Smooth muscle cell (in vitro differentiated cells): ENCODE measurements around the gene COL24A1. TPM values are rescaled to one million over a fixed set of nuclear protein-coding genes. Genes with fewer than 3 reads are reported as not detected.

Experiments
- DNase-seq: peaks from one replicate; lab custom pipeline; 2025; ENCODE audit not compliant: unreplicated experiment; lab: John Stamatoyannopoulos, UW
- H2AFZ ChIP-seq: fragments of 200-600 bp; sonication (generic); 2 replicates; pipeline ENCODE4 v1.6.0; 2016; ENCODE audit warnings: antibody characterized with exemption, low read depth, mild to moderate bottlenecking
- H3F3A ChIP-seq: fragments of 200-600 bp; sonication (generic); 2 replicates; pipeline ENCODE4 v1.6.0; 2017; ENCODE audit warnings: antibody characterized with exemption, low read depth
- H3K27ac ChIP-seq: fragments of 200-600 bp; sonication (generic); 2 replicates; pipeline ENCODE4 v1.5.1; 2016; ENCODE audit warnings: low read depth, mild to moderate bottlenecking
- H3K27me3 ChIP-seq: fragments of 200-600 bp; sonication (generic); 2 replicates; pipeline ENCODE4 v1.6.1; 2016; ENCODE audit warnings: low read depth, mild to moderate bottlenecking
- H3K36me3 ChIP-seq: fragments of 200-600 bp; sonication (generic); 2 replicates; pipeline ENCODE4 v1.5.1; 2016; ENCODE audit warnings: low read depth
- H3K4me1 ChIP-seq: fragments of 200-600 bp; sonication (generic); 2 replicates; pipeline ENCODE4 v1.5.1; 2016; ENCODE audit warnings: low read depth
- H3K4me2 ChIP-seq: fragments of 200-600 bp; sonication (generic); 2 replicates; pipeline ENCODE4 v1.6.0; 2016; ENCODE audit warnings: mild to moderate bottlenecking
- H3K4me3 ChIP-seq: fragments of 200-600 bp; sonication (generic); 2 replicates; pipeline ENCODE4 v1.5.1; 2016; ENCODE audit warnings: mild to moderate bottlenecking
- H3K79me2 ChIP-seq: fragments of 200-600 bp; sonication (generic); 2 replicates; pipeline ENCODE4 v1.6.0; 2016; ENCODE audit warnings: low read depth, mild to moderate bottlenecking
- H3K9ac ChIP-seq: fragments of 200-600 bp; sonication (generic); 2 replicates; pipeline ENCODE4 v1.6.0; 2016; ENCODE audit warnings: low read depth
- H3K9me3 ChIP-seq: fragments of 200-600 bp; sonication (generic); replicated peaks from 2 replicates; pipeline ENCODE4 v1.5.1; 2016; ENCODE audit warnings: low read depth
- H4K20me1 ChIP-seq: fragments of 200-600 bp; sonication (generic); 2 replicates; pipeline ENCODE4 v1.6.0; 2016; ENCODE audit warnings: low read depth
- WGBS: methylation state at CpG from one replicate; pipeline ENCODE4 v1.1.7; 2016; ENCODE audit warnings: low lambda C conversion rate; 5-methylcytosine and 5-hydroxymethylcytosine counted together
- polyA plus RNA-seq: library from polyadenylated mRNA; unstranded; fragments of >200 nt; fragmentation: Nextera tagmentation; extraction: Ambion mirVana; gene quantifications from 2 replicates; pipeline ENCODE4 v1.2.1, GENCODE V29; 2016
- total RNA-seq: library from RNA; depleted of rRNA; stranded (reverse); fragments of >200 nt; gene quantifications from 2 replicates; pipeline ENCODE4 v1.2.3, GENCODE V29; 2014
- TF ChIP-seq, protein P1 (sequence below): fragments of 200-600 bp; sonication (generic); IDR thresholded peaks from 2 replicates; pipeline ENCODE4 v1.5.1; 2017; ENCODE audit warnings: borderline replicate concordance, mild to moderate bottlenecking, antibody characterized with exemption; ENCODE audit not compliant: insufficient read depth, poor library complexity, severe bottlenecking

COL24A1 gene
- total and polyA plus RNA-seq, 2 experiments from 2014 or later = 1.5 to 3.2 TPM

DNA sequence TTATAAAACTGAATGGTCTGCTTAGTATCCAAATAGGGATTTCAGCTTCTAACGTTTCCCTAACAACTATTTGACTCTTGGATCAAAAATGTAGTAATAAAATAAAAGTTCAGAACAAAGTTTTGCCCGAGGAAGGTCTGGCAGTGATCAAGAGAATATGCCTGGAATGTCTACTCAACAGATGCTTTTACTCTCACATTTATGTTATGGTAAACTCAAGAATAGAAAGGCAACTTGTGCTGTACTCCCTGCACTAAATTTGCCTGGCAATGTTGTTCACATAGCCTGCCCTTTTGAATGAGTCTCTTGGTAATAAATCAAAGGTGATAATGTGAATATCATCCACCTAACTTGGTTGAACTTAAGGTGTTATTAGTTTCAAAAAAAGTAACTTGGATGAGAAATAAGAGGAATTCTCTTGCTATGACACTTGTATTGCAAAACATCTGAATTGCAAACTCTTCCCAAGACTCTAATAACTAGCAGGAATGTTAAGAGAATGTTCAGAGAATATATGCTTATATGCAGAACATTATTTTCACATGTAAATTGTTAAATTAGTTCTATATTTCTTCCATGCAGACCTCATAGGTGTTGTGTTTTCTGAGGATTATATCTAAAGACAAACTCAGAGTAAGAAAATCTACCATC, 215.8 kb downstream of the COL24A1 start:
- Histone ChIP-seq H3K4me1 (no peaks in the 10 kb centered on the region), H4K20me1 (no peaks in the 10 kb centered on the region), H3F3A (no peaks in the 10 kb centered on the region), H3K27ac (no peak overlapping the region), H3K79me2 (no peaks in the 10 kb centered on the region), H3K9me3 (no peaks in the 10 kb centered on the region), H3K9ac (no peak overlapping the region), H3K27me3 (no peaks in the 10 kb centered on the region), H3K4me3 (no peak overlapping the region), H3K36me3 (no peaks in the 10 kb centered on the region), H3K4me2 (no peak overlapping the region), H2AFZ (no peak overlapping the region)
- TF ChIP-seq, protein P1, sequence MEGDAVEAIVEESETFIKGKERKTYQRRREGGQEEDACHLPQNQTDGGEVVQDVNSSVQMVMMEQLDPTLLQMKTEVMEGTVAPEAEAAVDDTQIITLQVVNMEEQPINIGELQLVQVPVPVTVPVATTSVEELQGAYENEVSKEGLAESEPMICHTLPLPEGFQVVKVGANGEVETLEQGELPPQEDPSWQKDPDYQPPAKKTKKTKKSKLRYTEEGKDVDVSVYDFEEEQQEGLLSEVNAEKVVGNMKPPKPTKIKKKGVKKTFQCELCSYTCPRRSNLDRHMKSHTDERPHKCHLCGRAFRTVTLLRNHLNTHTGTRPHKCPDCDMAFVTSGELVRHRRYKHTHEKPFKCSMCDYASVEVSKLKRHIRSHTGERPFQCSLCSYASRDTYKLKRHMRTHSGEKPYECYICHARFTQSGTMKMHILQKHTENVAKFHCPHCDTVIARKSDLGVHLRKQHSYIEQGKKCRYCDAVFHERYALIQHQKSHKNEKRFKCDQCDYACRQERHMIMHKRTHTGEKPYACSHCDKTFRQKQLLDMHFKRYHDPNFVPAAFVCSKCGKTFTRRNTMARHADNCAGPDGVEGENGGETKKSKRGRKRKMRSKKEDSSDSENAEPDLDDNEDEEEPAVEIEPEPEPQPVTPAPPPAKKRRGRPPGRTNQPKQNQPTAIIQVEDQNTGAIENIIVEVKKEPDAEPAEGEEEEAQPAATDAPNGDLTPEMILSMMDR = no peak
- 41% methylated on average over 2 of the region's 2 CpGs for WGBS
- no peak for DNase-seq

DNA sequence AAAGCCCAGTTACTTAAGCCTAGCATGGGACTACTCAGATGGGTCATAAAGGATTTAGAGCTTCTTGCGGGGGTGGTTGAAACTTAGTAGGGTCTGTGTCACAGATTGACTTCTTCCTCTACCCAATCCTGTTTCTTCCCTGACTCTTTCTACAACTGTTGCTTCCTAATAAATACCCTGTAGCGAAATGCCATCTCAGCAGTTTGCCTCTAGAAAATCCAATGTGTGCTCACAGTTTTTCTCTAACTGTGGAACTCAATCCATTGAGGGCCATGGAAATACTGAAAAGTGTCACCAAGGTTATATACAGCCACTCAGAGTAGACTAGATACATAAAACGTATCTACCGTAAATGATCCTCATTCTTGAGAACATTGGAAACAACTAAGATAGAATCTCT, 217.7 kb downstream of the COL24A1 start:
- TF ChIP-seq, protein P1 = no peak
- H4K20me1 ChIP-seq = no peaks in the 10 kb centered on the region
- no peaks in the 10 kb centered on the region for H3F3A ChIP-seq
- WGBS = 95% methylated on average over 4 of the region's 4 CpGs
- H3K9me3 ChIP-seq = no peaks in the 10 kb centered on the region
- no peak overlapping the region for H3K4me2 ChIP-seq
- no peak overlapping the region for H3K27ac ChIP-seq
- no peaks in the 10 kb centered on the region for H3K4me1 ChIP-seq
- no peak overlapping the region for H3K4me3 ChIP-seq
- no peaks in the 10 kb centered on the region for H3K36me3 ChIP-seq
- no peak overlapping the region for H2AFZ ChIP-seq
- no peaks in the 10 kb centered on the region for H3K79me2 ChIP-seq
- H3K27me3 ChIP-seq = no peaks in the 10 kb centered on the region
- DNase-seq = no peak
- no peak overlapping the region for H3K9ac ChIP-seq

DNA sequence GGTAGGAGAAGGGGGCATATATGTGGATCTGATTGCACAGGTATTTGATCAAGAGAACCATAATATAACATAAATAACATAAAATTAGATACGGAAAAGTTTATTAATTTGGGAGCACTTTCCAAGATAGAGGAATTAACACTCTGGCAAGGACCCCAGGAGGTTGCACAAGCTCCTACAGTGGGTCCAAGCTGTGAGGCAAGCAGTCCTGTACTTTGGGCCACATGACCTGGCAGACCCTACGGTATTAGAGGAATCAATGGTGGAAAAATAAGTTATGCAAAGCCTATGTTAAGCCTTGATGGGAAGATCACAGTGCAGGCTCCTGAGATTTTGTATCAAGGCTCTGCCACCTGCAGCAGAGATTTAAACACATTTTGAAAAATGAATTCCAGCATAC, 220.1 kb downstream of the COL24A1 start:
- no peak overlapping the region for H2AFZ ChIP-seq
- H3K9me3 ChIP-seq = no peaks in the 10 kb centered on the region
- H3K9ac ChIP-seq = no peak overlapping the region
- H4K20me1 ChIP-seq = no peaks in the 10 kb centered on the region
- WGBS = 71% methylated on average over 2 of the region's 2 CpGs
- H3K36me3 ChIP-seq = no peaks in the 10 kb centered on the region
- no peaks in the 10 kb centered on the region for H3F3A ChIP-seq
- TF ChIP-seq, protein P1 = no peak
- no peak overlapping the region for H3K4me3 ChIP-seq
- no peak overlapping the region for H3K27ac ChIP-seq
- DNase-seq = no peak
- no peaks in the 10 kb centered on the region for H3K79me2 ChIP-seq
- no peaks in the 10 kb centered on the region for H3K4me1 ChIP-seq
- no peaks in the 10 kb centered on the region for H3K27me3 ChIP-seq
- no peak overlapping the region for H3K4me2 ChIP-seq

DNA sequence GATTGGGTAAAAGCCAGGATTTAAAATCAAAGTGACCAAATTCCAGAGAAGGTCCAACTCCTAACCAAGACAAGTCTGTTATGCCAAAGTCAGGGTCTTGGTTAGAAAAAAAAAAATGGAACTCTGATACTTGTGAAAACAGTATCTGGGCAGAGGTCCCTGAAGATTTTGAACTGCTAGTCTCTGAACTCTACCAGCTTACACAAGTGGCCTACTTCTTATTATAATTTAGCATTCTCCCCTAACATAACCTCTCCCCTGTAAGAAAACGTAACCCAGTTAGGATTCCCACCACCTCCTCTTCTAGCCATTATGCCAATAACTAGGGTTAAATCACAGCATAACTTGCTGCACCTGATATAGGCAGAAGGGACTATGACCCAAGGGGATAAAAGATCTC, 220.5 kb downstream of the COL24A1 start:
- Histone ChIP-seq H3K4me2 (no peak overlapping the region), H3K27ac (no peak overlapping the region), H3K4me1 (no peaks in the 10 kb centered on the region), H3F3A (no peaks in the 10 kb centered on the region), H3K9ac (no peak overlapping the region), H3K27me3 (no peaks in the 10 kb centered on the region), H3K79me2 (no peaks in the 10 kb centered on the region), H3K4me3 (no peak overlapping the region), H3K36me3 (no peaks in the 10 kb centered on the region), H4K20me1 (no peaks in the 10 kb centered on the region), H2AFZ (no peak overlapping the region), H3K9me3 (no peaks in the 10 kb centered on the region)
- DNase-seq = no peak
- TF ChIP-seq, protein P1 = no peak
- WGBS = 97% methylated on average over 1 of the region's 1 CpG
